LHCN-M2 (cell line): ENCODE data around the gene CRACR2B. TPM values are rescaled to one million over a fixed set of nuclear protein-coding genes. Genes with fewer than 3 reads are reported as not detected.
A peak's percentile ranks its signal among the peaks of the same experiment; 100 is the strongest.

ENCODE experiments used
- DNase-seq: peaks from one replicate; pipeline ENCODE4 v3.0.0-alpha.2; 2012; ENCODE audit warnings: low read depth
- total RNA-seq: library from RNA; depleted of rRNA; stranded (reverse); fragments of >200 nt; gene quantifications from 2 replicates; pipeline ENCODE4 v1.2.3, GENCODE V29; 2014

Gene CRACR2B
- total RNA-seq, 1 experiment from 2014 or later: 0.40 TPM

- peak; percentile 76 for DNase-seq
Measured at GRCh38 chr11:838441-839279, 10.9 kb downstream of the CRACR2B start.

- no peak for DNase-seq
Measured at GRCh38 chr11:839280-839623, 11.5 kb downstream of the CRACR2B start.

GRCh38 chr11:839875-840617 lies 12.3 kb downstream of the CRACR2B start:
- DNase-seq: peak; percentile 55

GRCh38 chr11:841981-842369 lies 14.3 kb downstream of the CRACR2B start:
- no peak for DNase-seq

- peak; percentile 86 for DNase-seq
Measured at GRCh38 chr11:842370-843002, 14.8 kb downstream of the CRACR2B start, which contains the start of the genes POLR2L and TSPAN4. Gene POLR2L (minus strand): TSS chr11:842529. CDS start chr11:842508, 21 bp downstream. Gene TSPAN4 (plus strand): TSS chr11:842852. CDS start chr11:850305, 7,453 bp downstream.

GRCh38 chr11:843086-843734 lies 15.5 kb downstream of the CRACR2B start:
- no peak for DNase-seq

DNA sequence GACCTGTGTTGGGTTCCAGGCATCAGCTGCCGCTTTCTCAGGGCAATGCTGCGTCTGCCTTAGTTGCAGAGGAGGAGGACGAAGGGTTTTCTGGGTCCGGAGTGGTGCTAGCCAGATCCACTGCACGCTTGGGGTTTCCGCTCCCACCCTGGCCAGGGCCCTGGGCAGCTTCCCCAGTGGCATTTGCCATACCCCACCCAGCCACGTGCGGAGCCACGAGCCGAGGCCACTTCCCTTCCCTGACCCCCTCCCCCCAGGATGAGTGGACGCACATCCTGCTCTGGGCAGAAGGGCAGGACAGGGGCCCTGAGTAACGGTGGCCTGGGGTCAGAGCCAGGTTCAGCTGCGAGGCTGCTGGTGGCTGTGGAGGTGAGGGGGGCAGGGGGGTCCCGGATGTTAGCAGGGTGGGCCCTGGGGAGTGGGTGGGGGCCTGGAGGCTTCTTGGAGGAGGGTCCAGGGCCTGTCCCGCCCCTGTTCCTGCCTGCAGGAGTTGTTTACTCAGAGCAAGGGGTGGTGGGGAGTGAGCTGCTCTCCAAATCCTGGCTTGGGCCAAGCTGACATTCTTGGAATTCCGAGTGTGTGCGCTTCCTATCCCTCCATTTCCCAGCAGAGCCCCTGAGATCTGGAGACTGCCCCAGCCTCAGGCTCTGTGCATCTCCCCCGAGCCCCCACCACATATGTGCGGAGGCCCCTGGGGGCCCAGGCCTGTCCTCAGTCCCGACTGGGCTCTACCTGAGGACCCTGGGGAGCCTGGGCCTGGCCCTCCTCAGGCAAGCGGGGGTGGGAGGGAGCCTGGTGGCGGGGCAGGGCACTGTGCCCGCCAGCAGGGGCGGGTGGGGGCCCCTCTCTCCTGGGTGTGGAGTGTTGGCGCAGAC lies 16.3 kb downstream of the CRACR2B start:
- peak; percentile 91 for DNase-seq

GRCh38 chr11:844693-845644 lies 17.2 kb downstream of the CRACR2B start:
- DNase-seq: peak; percentile 81

- no peak for DNase-seq
Measured at GRCh38 chr11:845872-846495, 18.3 kb downstream of the CRACR2B start.

DNA sequence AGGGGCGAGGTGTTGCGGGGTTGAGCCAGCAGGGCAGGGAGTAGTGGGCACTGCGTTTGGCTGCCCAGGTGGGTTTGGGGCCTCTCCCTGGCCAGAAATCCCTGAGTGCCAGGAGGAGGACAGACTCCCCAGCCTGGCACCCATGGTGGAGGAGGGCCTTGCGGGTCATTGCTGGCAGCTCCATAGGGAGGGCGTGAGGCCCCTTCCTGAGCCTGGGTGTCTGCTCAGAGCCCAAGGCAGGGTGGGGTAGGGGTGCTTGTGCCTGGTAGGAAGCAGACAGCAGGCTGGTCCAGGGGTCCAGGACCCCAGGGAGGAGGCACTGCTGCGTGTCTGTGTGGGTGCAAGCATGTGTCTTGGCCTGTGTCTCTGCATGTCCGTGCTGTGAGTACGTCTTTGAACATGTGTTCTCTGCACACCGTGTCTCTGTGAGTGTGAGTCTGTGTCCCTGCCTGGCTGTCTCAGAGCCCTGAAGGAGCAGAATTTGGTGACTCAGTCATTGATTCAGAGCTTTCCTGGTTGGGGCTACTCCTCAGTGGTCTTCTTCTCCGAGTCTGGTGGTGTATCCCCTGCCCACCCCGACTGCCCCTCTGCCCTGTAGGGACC lies 18.9 kb downstream of the CRACR2B start:
- DNase-seq: no peak

GRCh38 chr11:847876-848275 lies 20.2 kb downstream of the CRACR2B start:
- no peak for DNase-seq

GRCh38 chr11:848380-848931 lies 20.7 kb downstream of the CRACR2B start:
- DNase-seq: no peak

- no peak for DNase-seq
Measured at GRCh38 chr11:849104-849824, 21.5 kb downstream of the CRACR2B start.

DNA sequence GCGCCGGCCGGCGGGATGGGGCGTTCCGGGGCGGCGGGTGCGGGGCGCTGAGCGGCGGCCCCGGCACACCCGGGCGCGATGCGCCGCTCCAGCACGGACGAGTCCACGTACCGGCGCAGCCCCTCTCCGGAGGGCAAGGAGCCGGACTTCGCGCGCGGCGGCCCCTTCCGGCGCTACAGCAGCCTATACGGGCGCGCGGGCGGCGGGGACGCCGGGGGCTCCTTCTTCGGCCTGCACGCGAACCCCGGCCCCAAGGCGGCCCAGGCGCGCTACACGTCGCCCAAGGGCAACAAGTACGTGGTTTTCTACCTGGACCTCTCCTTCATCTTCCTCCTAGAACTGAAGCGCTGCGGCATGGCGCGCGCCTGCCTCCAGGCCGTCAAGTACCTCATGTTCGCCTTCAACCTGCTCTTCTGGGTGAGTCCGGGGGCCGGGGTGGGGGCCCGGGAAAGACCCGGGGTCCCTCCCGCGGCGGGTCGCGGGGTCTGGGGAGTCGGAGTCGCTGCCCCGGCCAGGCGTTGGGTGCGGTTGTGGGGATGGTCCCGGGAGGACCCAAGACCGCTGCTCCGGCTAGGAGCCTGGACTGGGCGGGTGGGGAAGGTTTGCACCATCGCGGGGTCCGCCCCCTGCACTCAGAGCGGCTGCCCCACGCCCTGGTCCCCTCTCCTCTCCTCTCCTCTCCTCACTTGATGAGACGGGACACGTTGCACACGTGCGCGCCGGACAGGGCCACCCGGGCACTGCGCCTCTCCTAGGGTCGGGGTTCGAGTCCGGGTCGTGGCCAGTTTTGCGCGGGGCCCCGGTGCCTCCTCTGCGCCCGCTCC lies 22.4 kb downstream of the CRACR2B start:
- DNase-seq: no peak

DNA sequence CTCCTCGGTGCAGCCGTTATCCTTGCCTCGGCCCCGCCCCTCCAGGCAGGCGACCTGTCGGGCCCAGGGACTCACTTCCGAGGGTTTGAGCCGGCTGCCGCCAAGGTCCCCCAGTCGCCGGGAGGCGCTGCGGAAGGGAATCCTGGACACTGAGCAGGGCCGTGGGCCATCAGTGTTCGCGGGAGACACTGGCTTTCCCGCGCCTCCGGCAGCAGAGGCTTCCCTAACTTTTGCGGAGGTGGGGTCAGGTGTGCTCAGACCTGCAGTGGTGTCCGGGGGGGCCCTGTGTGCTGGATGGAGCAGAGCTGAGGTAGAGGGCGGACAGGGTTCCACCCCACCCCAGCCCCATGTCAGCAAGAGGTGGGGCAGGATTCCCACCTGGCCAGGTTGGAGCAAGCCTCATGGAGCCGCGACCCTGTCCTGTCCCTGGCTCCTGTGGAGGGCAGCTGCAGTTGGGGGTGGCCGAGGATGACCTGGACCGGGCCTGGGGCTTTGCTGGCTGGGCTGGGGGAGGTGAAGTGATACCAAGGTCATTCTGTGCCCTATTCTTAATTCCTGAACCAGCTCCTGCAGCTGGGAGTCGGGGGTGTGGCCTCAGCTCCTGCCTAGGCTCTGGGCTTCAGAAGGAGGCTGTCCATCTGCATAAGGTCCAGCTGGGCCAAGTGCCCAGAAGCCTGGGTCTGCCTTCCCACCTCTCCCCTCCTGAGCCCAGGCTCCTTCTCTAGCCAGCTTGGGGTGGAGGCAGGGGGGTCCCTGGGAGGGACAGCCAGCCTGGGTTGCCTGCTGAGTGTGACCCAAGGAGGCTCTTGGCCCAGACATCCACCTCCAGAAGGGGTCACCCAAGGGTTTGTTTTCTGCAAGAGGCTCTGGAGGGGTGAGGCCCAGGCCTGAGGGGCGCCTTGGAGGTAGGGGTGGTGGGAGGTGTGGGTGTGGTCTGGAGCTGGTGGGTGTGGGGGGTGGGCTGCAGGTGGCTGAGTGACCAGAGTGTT lies 23.4 kb downstream of the CRACR2B start:
- DNase-seq: no peak

DNA sequence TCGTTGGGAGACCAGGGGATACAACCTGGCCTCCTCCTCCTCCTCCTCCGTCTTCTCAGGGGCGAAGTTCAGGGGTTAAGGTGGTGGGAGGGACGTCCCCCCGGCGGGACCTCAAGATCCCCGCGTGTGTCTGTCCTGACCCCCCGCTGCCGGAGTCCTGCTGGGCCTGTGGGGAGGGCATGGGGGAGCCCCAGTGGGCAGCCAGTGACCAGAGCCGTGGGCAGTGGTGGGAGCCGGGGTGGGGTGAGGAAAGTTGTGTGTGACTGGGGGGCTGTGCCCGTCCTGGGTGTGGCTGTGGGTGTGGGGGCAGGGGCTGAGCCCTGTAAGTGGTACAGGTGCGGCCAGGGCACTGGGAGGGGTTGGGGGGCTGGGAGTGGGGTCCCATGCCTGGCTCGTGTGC lies 25.0 kb downstream of the CRACR2B start:
- DNase-seq: no peak
